ENCODE data around the gene KIAA1671.

DNA sequence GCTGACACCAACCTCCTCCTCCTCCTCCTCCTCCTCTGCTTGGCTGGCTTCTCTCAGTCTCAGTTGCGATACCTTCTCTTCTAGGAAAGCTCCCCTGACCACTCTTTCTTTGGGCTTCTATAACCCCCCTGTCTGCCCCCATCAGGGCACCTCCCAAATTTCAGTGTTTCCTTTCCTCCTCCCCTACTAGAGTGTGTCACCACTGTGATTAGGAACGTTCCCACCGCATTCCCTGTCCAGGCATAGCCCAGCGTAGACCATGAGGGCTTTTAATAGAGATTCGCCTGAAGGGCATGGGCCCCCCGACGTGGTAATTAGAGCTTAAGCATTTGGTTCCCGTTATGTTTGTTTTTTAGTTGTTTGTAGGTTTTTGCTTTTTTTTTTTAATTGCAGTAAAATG, 65.5 kb downstream of the KIAA1671 start:
- TF ChIP-seq, protein P1, sequence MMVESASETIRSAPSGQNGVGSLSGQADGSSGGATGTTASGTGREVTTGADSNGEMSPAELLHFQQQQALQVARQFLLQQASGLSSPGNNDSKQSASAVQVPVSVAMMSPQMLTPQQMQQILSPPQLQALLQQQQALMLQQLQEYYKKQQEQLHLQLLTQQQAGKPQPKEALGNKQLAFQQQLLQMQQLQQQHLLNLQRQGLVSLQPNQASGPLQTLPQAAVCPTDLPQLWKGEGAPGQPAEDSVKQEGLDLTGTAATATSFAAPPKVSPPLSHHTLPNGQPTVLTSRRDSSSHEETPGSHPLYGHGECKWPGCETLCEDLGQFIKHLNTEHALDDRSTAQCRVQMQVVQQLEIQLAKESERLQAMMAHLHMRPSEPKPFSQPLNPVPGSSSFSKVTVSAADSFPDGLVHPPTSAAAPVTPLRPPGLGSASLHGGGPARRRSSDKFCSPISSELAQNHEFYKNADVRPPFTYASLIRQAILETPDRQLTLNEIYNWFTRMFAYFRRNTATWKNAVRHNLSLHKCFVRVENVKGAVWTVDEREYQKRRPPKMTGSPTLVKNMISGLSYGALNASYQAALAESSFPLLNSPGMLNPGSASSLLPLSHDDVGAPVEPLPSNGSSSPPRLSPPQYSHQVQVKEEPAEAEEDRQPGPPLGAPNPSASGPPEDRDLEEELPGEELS (CRISPR knock-in tag; IDR thresholded peaks at IDR 0.05; ENCODE audit: borderline replicate concordance): no peak
- no peak for TF ChIP-seq ZSCAN29 (IDR thresholded peaks at IDR 0.05)
- TF ChIP-seq NCOA4 (IDR thresholded peaks at IDR 0.05; ENCODE audit: partially characterized antibody): no peak
- TF ChIP-seq ZNF584 (CRISPR knock-in tag; IDR thresholded peaks at IDR 0.05; ENCODE audit: low read depth): no peak
